SK-N-SH treated with all-trans-retinoic acid at 6 μM for 48 hours (cell line): ENCODE results near the gene PHETA2.

Source experiments
- ATAC-seq: fragments of 200-7000 bp; cut with Tn5 transposase; 3 replicates; pipeline ENCODE4 v1.9.1; 2020; ENCODE audit warnings: mild to moderate bottlenecking, moderate library complexity
- ARNTL ChIP-seq: fragments of 450-650 bp; formaldehyde crosslinking; IDR thresholded peaks from 2 replicates; pipeline ENCODE4 v1.5.0; 2020; ENCODE audit warnings: low read depth, mild to moderate bottlenecking, moderate library complexity, borderline replicate concordance
- BACH2 ChIP-seq: fragments of 250-450 bp; sonication (Bioruptor Pico); IDR thresholded peaks from 2 replicates; pipeline ENCODE4 v1.9.0; 2021; ENCODE audit warnings: mild to moderate bottlenecking, borderline replicate concordance
- CSDC2 ChIP-seq: fragments of 250-450 bp; sonication (Bioruptor Pico); IDR thresholded peaks from 2 replicates; pipeline ENCODE4 v1.5.0; 2020; ENCODE audit warnings: mild to moderate bottlenecking, moderate library complexity
- GLIS3 ChIP-seq: fragments of 250-450 bp; sonication (Bioruptor Pico); IDR thresholded peaks from 2 replicates; pipeline ENCODE4 v1.5.0; 2020; ENCODE audit warnings: mild to moderate bottlenecking, moderate library complexity
- ISL1 ChIP-seq: fragments of 250-450 bp; sonication (Bioruptor Pico); IDR thresholded peaks from 2 replicates; pipeline ENCODE4 v2.1.2; 2022; ENCODE audit warnings: mild to moderate bottlenecking, moderate library complexity
- OSR1 ChIP-seq: fragments of 250-450 bp; sonication (Bioruptor Pico); IDR thresholded peaks from 2 replicates; pipeline ENCODE4 v1.8.0; 2022; ENCODE audit warnings: moderate library complexity, mild to moderate bottlenecking, inconsistent platforms
- PPARA ChIP-seq: fragments of 250-450 bp; sonication (Bioruptor Pico); IDR thresholded peaks from 2 replicates; pipeline ENCODE4 v1.5.0; 2020; ENCODE audit warnings: mild to moderate bottlenecking, borderline replicate concordance
- RARB ChIP-seq: fragments of 250-450 bp; sonication (Bioruptor Pico); IDR thresholded peaks from 2 replicates; pipeline ENCODE4 v1.8.0; 2021; ENCODE audit warnings: mild to moderate bottlenecking, moderate library complexity
- SNAI2 ChIP-seq: fragments of 250-450 bp; sonication (Bioruptor Pico); IDR thresholded peaks from 2 replicates; pipeline ENCODE4 v1.5.0; 2020; ENCODE audit warnings: mild to moderate bottlenecking, moderate library complexity
- TOX ChIP-seq: fragments of 250-450 bp; sonication (Bioruptor Pico); IDR thresholded peaks from 2 replicates; pipeline ENCODE4 v1.8.0; 2021; ENCODE audit warnings: mild to moderate bottlenecking, moderate library complexity, borderline replicate concordance
- TSHZ2 ChIP-seq: fragments of 250-450 bp; sonication (Bioruptor Pico); IDR thresholded peaks from 2 replicates; pipeline ENCODE4 v1.5.0; 2020; ENCODE audit warnings: mild to moderate bottlenecking, moderate library complexity
- ZC3H10 ChIP-seq: fragments of 250-450 bp; sonication (Bioruptor Pico); IDR thresholded peaks from 2 replicates; pipeline ENCODE4 v1.5.1; 2021; ENCODE audit warnings: mild to moderate bottlenecking, moderate library complexity
- ZFP3 ChIP-seq: fragments of 250-450 bp; sonication (Bioruptor Pico); IDR thresholded peaks from 2 replicates; pipeline ENCODE4 v1.5.0; 2020; ENCODE audit warnings: mild to moderate bottlenecking, moderate library complexity
- ZFP30 ChIP-seq: fragments of 450-650 bp; formaldehyde crosslinking; IDR thresholded peaks from 2 replicates; pipeline ENCODE4 v1.5.0; 2022; ENCODE audit warnings: mild to moderate bottlenecking, moderate library complexity
- ZNF565 ChIP-seq: fragments of 450-650 bp; formaldehyde crosslinking; conservative IDR thresholded peaks from 2 replicates; pipeline ENCODE4 v1.5.0; 2020; ENCODE audit warnings: low read depth, mild to moderate bottlenecking, moderate library complexity
- ZNF70 ChIP-seq: fragments of 450-650 bp; formaldehyde crosslinking; IDR thresholded peaks from 2 replicates; pipeline ENCODE4 v1.5.0; 2020; ENCODE audit warnings: mild to moderate bottlenecking, moderate library complexity
- ZNF8 ChIP-seq: fragments of 450-650 bp; formaldehyde crosslinking; IDR thresholded peaks from 2 replicates; pipeline ENCODE4 v1.5.0; 2020; ENCODE audit warnings: mild to moderate bottlenecking, moderate library complexity
- TF ChIP-seq, protein P1 (sequence below): fragments of 250-450 bp; sonication (Bioruptor Pico); IDR thresholded peaks from 2 replicates; pipeline ENCODE4 v1.5.1; 2020; ENCODE audit warnings: low read depth, mild to moderate bottlenecking, moderate library complexity
- TF ChIP-seq, protein P2 (sequence below): fragments of 250-450 bp; sonication (Bioruptor Pico); IDR thresholded peaks from 2 replicates; pipeline ENCODE4 v1.8.0; 2021; ENCODE audit warnings: low read depth, mild to moderate bottlenecking, moderate library complexity, borderline replicate concordance
- TF ChIP-seq, protein P3 (sequence below): fragments of 250-450 bp; sonication (Bioruptor Pico); IDR thresholded peaks from 2 replicates; pipeline ENCODE4 v1.8.0; 2020; ENCODE audit warnings: mild to moderate bottlenecking, moderate library complexity, borderline replicate concordance

The PHETA2 gene

DNA sequence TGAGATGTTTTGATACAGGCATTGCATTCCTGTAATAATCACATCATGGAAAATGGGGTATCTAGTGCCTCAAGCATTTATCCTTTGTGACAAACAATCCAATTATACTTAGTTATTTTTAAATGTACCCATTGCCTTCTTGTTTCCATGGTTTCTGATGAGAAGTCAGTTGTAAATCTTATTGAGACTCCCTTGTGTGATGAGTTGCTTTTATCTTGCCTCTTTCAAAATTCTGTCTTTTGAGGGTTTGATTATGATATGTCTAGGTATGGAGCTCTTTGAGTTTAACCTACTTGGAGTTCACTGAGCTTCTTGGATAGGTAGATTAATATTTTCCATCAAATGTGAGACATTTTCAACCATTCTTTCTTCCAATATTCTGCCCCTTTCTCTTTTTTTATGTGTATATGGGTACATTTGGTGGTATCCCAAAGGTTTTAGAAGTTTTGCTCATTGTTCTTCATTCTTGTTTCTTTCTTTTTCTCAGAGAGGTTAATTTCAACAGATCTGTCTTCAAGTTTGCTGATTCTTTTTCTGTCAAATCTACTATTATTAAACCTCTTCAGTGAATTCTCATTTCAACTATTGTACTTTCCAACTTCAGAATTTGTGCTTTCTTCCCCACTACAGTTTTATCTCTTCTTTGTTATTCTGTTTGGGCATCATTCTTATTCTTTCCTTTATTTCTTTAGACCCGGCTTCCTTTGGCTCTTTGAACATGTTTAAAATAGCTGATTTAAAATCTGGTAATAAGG lies 17.1 kb upstream of the PHETA2 start:
- TF ChIP-seq RARB (no peak), ZNF565 (CRISPR knock-in tag) (no peak)
- ATAC-seq, result no peak

GRCh38 chr22:42060489-42060888 lies 13.6 kb upstream of the PHETA2 start:
- no peak for ATAC-seq
- no peak for TF ChIP-seq PPARA (CRISPR knock-in tag)
- TF ChIP-seq ZC3H10, result no peak
- TF ChIP-seq RARB, result no peak
- TF ChIP-seq ZNF565 (CRISPR knock-in tag), result no peak
- no peak for TF ChIP-seq CSDC2
- TF ChIP-seq TOX (CRISPR knock-in tag), result no peak

- no peak for ATAC-seq
- TF ChIP-seq ARNTL (CRISPR knock-in tag) (no peak), ZNF8 (no peak), ZNF565 (CRISPR knock-in tag) (no peak), ZFP30 (CRISPR knock-in tag) (no peak), GLIS3 (CRISPR knock-in tag) (no peak), ZC3H10 (no peak), ISL1 (CRISPR knock-in tag) (no peak)
- TF ChIP-seq, protein P1, sequence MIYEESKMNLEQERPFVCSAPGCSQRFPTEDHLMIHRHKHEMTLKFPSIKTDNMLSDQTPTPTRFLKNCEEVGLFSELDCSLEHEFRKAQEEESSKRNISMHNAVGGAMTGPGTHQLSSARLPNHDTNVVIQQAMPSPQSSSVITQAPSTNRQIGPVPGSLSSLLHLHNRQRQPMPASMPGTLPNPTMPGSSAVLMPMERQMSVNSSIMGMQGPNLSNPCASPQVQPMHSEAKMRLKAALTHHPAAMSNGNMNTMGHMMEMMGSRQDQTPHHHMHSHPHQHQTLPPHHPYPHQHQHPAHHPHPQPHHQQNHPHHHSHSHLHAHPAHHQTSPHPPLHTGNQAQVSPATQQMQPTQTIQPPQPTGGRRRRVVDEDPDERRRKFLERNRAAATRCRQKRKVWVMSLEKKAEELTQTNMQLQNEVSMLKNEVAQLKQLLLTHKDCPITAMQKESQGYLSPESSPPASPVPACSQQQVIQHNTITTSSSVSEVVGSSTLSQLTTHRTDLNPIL (CRISPR knock-in tag), result no peak
These were observed 13.0 kb upstream of the PHETA2 start for GRCh38 chr22:42061041-42061440.

DNA sequence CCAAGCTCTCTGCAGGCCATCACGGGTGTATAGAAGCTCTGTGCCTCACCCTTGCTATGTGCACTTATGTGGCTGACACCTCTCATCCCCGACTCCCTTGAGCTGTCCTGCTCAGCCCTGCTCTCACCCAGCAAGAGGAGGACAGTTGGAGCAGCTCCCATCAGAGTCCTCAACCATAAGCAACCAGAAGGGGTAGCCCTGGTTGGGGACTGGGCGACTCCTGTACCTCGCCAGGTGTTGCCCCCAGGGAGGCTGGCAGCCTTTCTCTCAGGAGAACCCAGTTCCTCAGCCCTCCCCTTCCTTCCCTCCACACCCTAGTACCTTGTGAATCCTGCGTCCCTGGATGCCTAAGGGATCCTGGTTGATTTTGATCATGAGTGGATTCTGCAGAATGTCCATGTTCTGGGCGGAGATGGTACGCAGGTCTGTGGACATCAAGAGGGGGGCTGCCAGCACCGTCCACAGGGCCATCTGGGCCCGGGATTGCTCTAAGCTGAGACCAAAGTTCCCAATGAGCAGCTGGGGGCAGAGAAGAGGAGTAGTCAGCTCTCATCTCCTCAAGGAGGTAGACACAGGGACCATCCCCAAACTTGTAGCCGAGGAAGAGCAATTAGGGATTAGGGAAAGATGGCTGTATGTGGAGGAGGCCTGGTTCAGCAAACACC lies 11.4 kb upstream of the PHETA2 start:
- TF ChIP-seq ZNF565 (CRISPR knock-in tag), result no peak
- no peak for TF ChIP-seq TSHZ2 (CRISPR knock-in tag)
- TF ChIP-seq, protein P2, sequence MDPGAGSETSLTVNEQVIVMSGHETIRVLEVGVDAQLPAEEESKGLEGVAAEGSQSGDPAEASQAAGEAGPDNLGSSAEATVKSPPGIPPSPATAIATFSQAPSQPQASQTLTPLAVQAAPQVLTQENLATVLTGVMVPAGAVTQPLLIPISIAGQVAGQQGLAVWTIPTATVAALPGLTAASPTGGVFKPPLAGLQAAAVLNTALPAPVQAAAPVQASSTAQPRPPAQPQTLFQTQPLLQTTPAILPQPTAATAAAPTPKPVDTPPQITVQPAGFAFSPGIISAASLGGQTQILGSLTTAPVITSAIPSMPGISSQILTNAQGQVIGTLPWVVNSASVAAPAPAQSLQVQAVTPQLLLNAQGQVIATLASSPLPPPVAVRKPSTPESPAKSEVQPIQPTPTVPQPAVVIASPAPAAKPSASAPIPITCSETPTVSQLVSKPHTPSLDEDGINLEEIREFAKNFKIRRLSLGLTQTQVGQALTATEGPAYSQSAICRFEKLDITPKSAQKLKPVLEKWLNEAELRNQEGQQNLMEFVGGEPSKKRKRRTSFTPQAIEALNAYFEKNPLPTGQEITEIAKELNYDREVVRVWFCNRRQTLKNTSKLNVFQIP (CRISPR knock-in tag), result no peak
- TF ChIP-seq BACH2 (CRISPR knock-in tag), result no peak
- no peak for TF ChIP-seq ZNF70 (CRISPR knock-in tag)
- TF ChIP-seq RARB, result no peak
- TF ChIP-seq ISL1 (CRISPR knock-in tag), result no peak
- TF ChIP-seq SNAI2 (CRISPR knock-in tag), result no peak
- no peak for TF ChIP-seq ZFP30 (CRISPR knock-in tag)
- TF ChIP-seq, protein P3, sequence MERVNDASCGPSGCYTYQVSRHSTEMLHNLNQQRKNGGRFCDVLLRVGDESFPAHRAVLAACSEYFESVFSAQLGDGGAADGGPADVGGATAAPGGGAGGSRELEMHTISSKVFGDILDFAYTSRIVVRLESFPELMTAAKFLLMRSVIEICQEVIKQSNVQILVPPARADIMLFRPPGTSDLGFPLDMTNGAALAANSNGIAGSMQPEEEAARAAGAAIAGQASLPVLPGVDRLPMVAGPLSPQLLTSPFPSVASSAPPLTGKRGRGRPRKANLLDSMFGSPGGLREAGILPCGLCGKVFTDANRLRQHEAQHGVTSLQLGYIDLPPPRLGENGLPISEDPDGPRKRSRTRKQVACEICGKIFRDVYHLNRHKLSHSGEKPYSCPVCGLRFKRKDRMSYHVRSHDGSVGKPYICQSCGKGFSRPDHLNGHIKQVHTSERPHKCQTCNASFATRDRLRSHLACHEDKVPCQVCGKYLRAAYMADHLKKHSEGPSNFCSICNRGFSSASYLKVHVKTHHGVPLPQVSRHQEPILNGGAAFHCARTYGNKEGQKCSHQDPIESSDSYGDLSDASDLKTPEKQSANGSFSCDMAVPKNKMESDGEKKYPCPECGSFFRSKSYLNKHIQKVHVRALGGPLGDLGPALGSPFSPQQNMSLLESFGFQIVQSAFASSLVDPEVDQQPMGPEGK (CRISPR knock-in tag), result no peak
- TF ChIP-seq GLIS3 (CRISPR knock-in tag), result no peak
- no peak for TF ChIP-seq ARNTL (CRISPR knock-in tag)
- TF ChIP-seq, protein P1 (CRISPR knock-in tag), result no peak
- no peak for TF ChIP-seq TOX (CRISPR knock-in tag)
- no peak for TF ChIP-seq CSDC2
- TF ChIP-seq ZC3H10, result no peak
- TF ChIP-seq ZFP3 (CRISPR knock-in tag), result no peak
- TF ChIP-seq OSR1 (CRISPR knock-in tag), result no peak
- no peak for ATAC-seq
